Endodermal cell (in vitro differentiated cells): ENCODE measurements around the gene SLC3A2. TPM values are rescaled to one million over a fixed set of nuclear protein-coding genes. Genes with fewer than 3 reads are reported as not detected.

Experiments used
- DNase-seq: peaks from one replicate; pipeline ENCODE4 v3.0.0-alpha.2; 2017
- H3K27ac ChIP-seq: 2 replicates; pipeline ENCODE4 v1.5.1; 2013; ENCODE audit warnings: mild to moderate bottlenecking, low read depth, low read length, moderate library complexity
- H3K27me3 ChIP-seq: 2 replicates; pipeline ENCODE4 v1.6.1; 2013; ENCODE audit warnings: mild to moderate bottlenecking, low read length, moderate library complexity; ENCODE audit not compliant: insufficient read depth, control insufficient read depth, poor library complexity, severe bottlenecking
- H3K36me3 ChIP-seq: 2 replicates; pipeline ENCODE4 v1.7.0; 2013; ENCODE audit warnings: mild to moderate bottlenecking, low read length, moderate library complexity; ENCODE audit not compliant: control insufficient read depth, insufficient read depth
- H3K4me1 ChIP-seq: one replicate; pipeline ENCODE4 v1.7.0; 2013; ENCODE audit warnings: low read length; ENCODE audit not compliant: control insufficient read depth, insufficient read depth
- H3K4me3 ChIP-seq: 2 replicates; pipeline ENCODE4 v1.5.1; 2013; ENCODE audit warnings: mild to moderate bottlenecking, low read length, moderate library complexity
- H3K9ac ChIP-seq: 2 replicates; pipeline ENCODE4 v1.6.1; 2013; ENCODE audit warnings: mild to moderate bottlenecking, low read length, moderate library complexity; ENCODE audit not compliant: poor library complexity, severe bottlenecking; ENCODE audit errors: extremely low read depth
- H3K9me3 ChIP-seq: 2 replicates; pipeline ENCODE4 v1.6.1; 2013; ENCODE audit warnings: mild to moderate bottlenecking, low read length, moderate library complexity; ENCODE audit not compliant: control insufficient read depth
- H3K27ac Mint-ChIP-seq: 2 replicates; pipeline ENCODE4 v1.8.0; 2020; ENCODE audit warnings: mixed read lengths
- H3K27me3 Mint-ChIP-seq: 2 replicates; pipeline ENCODE4 v1.8.0; 2021; ENCODE audit warnings: mild to moderate bottlenecking, mixed read lengths; ENCODE audit not compliant: insufficient read depth
- H3K36me3 Mint-ChIP-seq: 2 replicates; pipeline ENCODE4 v1.8.0; 2020; ENCODE audit warnings: low read depth, mixed read lengths
- H3K4me1 Mint-ChIP-seq: 2 replicates; pipeline ENCODE4 v1.8.0; 2020; ENCODE audit warnings: mixed read lengths
- H3K4me3 Mint-ChIP-seq: 2 replicates; pipeline ENCODE4 v1.8.0; 2020; ENCODE audit warnings: mild to moderate bottlenecking, moderate library complexity, mixed read lengths
- H3K9me3 Mint-ChIP-seq: 2 replicates; pipeline ENCODE4 v1.8.0; 2020; ENCODE audit warnings: mild to moderate bottlenecking, mixed read lengths
- CTCF ChIP-seq: fragments of 200-600 bp; sonication (generic); conservative IDR thresholded peaks from 2 replicates; pipeline ENCODE4 v1.5.0; 2021; ENCODE audit warnings: antibody characterized with exemption, mild to moderate bottlenecking
- WGBS, 2 experiments: methylation state at CpG; one replicate each; pipeline versions ENCODE4 v1.1.5 to v1.1.7; 2013; ENCODE audit warnings: missing lambda C conversion rate in 2 of 2, mixed read lengths in 1 of 2; ENCODE audit not compliant: insufficient coverage in 1 of 2, insufficient read length in 1 of 2; 5-methylcytosine and 5-hydroxymethylcytosine counted together
- total RNA-seq, 2 donors: library from RNA; stranded (reverse); fragmentation: NEBNext Ultra II Directional in 1 of 2; extraction: Animal tissue kit (Norgen Biotek cat#: 25700) in 1 of 2; gene quantifications; 2 replicates in 1 of 2; 3 replicates in 1 of 2; pipeline ENCODE4 v1.2.1, GENCODE V29; 2021

SLC3A2 gene
- total RNA-seq, 2 donors from 2014 or later = 438 to 488 TPM

GRCh38 chr11:62922653-62923431 lies 42.1 kb downstream of the SLC3A2 start:
- peaks cover 78% of the 10 kb centered on the region for H3K27me3 Mint-ChIP-seq
- peak overlapping the region; percentile 41 for H3K4me3 Mint-ChIP-seq

GRCh38 chr11:62923601-62924411 lies 43.1 kb downstream of the SLC3A2 start:
- no peaks in the 10 kb centered on the region for H3K36me3 Mint-ChIP-seq
- no peak overlapping the region for H3K27ac Mint-ChIP-seq
- peaks cover 4% of the 10 kb centered on the region for H3K4me1 ChIP-seq
- H3K36me3 ChIP-seq = no peaks in the 10 kb centered on the region
- peaks cover 20% of the 10 kb centered on the region for H3K4me1 Mint-ChIP-seq
- peak; percentile 78 for DNase-seq
- H3K27me3 ChIP-seq = peaks cover 70% of the 10 kb centered on the region
- TF ChIP-seq CTCF = no peak
- no peak overlapping the region for H3K27ac ChIP-seq
- H3K27me3 Mint-ChIP-seq = peaks cover 88% of the 10 kb centered on the region
- peak overlapping the region; percentile 53 for H3K4me3 ChIP-seq
- no peaks in the 10 kb centered on the region for H3K9me3 Mint-ChIP-seq
- no peak overlapping the region for H3K9ac ChIP-seq
- WGBS, 2 experiments = 12 to 19% methylated on average over 21 to 49 of the region's 52 CpGs
- H3K9me3 ChIP-seq = no peaks in the 10 kb centered on the region
- H3K4me3 Mint-ChIP-seq = peak overlapping the region; percentile 41

More at GRCh38 chr11:62922653-62923431, 42.1 kb downstream of the SLC3A2 start:
- H3K4me3 ChIP-seq = no peak overlapping the region
- H3K36me3 ChIP-seq = no peaks in the 10 kb centered on the region
- H3K36me3 Mint-ChIP-seq = no peaks in the 10 kb centered on the region
- H3K27ac ChIP-seq = no peak overlapping the region
- peaks cover 61% of the 10 kb centered on the region for H3K27me3 ChIP-seq
- 58 to 92% methylated on average over 2 to 24 of the region's 24 CpGs for WGBS, 2 experiments
- H3K9me3 Mint-ChIP-seq = no peaks in the 10 kb centered on the region
- H3K9ac ChIP-seq = no peak overlapping the region
- peaks cover 17% of the 10 kb centered on the region for H3K4me1 Mint-ChIP-seq
- DNase-seq = peak; percentile 87
- no peak overlapping the region for H3K27ac Mint-ChIP-seq
- no peaks in the 10 kb centered on the region for H3K9me3 ChIP-seq
- TF ChIP-seq CTCF = peak; percentile 73
- peaks cover 4% of the 10 kb centered on the region for H3K4me1 ChIP-seq

GRCh38 chr11:62925308-62925707 lies 44.6 kb downstream of the SLC3A2 start:
- no peaks in the 10 kb centered on the region for H3K36me3 Mint-ChIP-seq
- peaks cover 78% of the 10 kb centered on the region for H3K27me3 ChIP-seq
- peaks cover 4% of the 10 kb centered on the region for H3K4me1 ChIP-seq
- no peak overlapping the region for H3K9ac ChIP-seq
- H3K4me1 Mint-ChIP-seq = peaks cover 19% of the 10 kb centered on the region
- no peaks in the 10 kb centered on the region for H3K36me3 ChIP-seq
- H3K27me3 Mint-ChIP-seq = peaks cover 91% of the 10 kb centered on the region
- H3K9me3 ChIP-seq = no peaks in the 10 kb centered on the region
- no peak overlapping the region for H3K27ac Mint-ChIP-seq
- no peak for TF ChIP-seq CTCF
- peak overlapping the region; percentile 77 for H3K4me3 ChIP-seq
- no peak overlapping the region for H3K27ac ChIP-seq
- DNase-seq = peak; percentile 88
- no peaks in the 10 kb centered on the region for H3K9me3 Mint-ChIP-seq
- H3K4me3 Mint-ChIP-seq = peak overlapping the region; percentile 57
- 18 to 26% methylated on average over 8 to 14 of the region's 14 CpGs for WGBS, 2 experiments
